Hypothalamus (tissue), 51 donors: Measurements from ENCODE around the gene GAREM1.
A peak's percentile ranks its signal among the peaks of the same experiment; 100 is the strongest.

Experiments
- DNase-seq, 51 donors: peaks; one replicate each; lab custom pipeline; 2025; lab: John Stamatoyannopoulos, UW

Gene GAREM1

DNA sequence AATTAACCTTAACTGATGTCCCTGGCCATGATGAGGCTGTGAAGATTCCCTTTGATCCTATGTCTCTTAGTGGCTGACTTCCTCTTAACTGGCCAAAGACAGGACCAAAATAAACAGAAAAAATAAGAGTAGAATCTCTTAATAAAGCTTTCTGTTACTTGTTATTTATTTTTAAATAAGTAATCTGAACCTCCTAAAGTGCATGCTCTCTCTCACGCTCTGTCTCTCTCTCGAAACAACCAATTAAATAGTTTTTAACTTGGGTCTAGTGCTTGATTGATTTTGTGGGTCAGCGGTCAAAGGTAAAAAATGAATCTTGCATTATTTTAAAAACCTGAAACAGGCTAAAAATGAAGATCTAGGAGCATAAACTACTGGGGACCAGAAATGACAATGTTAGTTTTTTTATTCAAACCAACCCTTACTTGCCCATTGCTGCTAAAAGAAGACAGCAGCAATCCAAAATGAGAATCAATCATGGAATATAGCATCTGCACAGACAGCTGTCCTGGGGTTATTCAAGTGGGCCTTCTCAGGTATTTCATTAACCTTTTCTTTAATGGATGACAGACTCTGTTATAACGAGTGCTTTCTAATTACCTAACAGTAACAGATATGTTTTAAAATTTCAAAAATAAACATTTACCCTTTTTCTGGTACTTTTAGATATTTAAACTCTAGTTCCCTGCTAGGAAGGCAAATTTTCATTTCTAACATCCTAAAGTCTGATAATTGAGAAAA, 11.2 kb downstream of the GAREM1 start:
- no peak for DNase-seq

DNA sequence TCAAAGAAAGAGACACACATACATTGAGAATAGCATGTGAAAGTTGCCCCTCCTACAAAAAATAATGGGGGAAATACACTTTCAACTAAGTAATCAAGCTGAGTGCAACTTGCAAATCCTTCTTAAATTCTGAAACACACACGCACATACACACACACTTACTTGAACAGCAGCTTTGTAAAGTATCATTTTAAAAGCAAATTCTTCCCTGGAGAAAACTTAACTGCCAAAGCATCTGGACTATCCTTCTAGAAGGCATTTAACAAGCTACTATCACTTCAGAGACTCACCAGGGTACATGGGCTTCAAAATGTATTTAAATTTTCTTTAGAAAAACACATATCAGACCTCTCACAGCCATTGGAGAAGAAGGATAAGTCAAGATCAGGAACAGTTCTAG, 15.3 kb downstream of the GAREM1 start:
- DNase-seq = no peak

DNA sequence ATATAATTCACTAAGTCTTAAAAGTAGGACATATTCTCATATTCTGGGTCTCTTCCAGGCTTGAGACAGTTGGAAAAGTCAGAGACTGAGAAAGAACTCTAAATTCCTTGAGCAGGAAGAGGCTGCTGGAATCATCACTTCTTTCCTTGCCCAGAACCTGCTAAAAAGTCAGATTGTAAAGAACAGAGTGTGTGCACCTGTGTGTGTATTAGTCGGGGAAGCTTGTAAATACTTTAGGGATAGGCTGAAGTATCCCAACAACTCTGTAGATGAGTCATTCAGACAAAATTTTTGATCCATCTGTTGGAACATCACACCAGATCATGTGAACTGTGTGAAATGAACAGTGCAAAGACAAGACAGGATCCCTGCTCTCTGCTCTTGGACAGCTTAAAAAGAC, 16.1 kb downstream of the GAREM1 start:
- no peak for DNase-seq

DNA sequence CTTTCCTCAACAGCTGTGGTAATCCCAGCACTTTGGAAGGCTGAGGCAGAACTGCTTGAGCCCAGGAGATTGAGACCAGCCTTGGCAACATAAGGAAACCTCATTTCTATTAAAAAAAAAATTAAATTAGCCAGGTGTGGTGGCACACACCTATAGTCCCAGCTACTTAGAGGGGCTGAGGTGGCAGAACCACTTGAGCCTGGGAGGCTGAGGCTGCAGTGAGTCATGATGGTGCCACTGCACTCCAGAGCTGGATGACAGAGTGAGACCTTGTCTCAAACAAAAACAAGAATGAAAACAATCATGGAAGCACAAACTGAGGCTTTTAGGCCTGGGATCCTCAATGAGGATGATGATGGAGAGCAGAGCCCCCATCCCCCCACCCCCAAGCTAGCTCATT, 19.8 kb downstream of the GAREM1 start:
- no peak for DNase-seq

DNA sequence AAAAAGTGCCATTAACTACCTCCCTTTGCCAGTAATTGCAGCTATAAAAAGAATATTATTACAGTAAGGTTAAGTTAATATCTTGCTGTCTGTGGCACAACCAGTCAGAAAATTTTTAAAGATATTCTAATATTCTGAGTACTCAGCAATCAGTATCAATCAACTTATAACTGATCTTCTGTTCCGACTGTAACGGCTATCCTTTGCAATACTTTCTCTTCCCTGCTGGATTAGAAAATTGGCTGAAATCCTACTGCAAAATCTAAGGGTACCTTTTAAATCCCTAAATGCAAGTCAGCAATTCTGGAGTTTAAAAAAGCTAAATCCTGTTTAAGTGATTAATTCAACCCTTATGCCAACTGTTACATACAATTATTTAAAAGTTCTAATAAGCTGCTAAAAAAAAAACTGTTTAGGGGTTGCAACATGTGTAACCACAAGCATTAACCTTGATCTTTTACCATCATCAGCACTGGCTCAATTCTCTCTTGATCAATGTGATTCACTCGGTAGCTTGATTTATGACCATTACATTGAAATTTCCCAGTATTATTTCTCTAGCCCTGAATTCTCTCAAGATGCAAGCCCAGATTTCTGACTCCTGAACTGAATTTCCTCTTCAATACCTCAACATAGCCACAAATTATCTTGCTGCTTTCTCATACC, 20.5 kb downstream of the GAREM1 start:
- DNase-seq = no peak

DNA sequence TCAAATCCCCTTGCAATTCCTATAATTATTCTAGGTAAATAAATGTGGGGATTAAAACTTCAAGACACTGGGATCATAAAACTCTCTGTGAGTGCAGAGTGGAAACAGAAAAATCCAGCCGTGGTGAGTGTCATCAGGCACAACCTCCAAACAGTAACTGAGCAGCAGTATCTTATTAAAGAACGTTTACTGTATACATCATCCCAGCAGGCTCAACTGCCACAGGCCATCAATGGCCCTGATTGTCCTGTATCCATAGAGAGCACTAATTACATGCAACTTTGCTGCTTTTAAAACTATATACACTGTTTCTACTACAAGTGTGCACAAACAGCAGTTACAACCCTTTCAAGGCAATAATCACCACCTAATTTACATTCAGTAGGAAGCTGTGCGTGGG, 23.9 kb downstream of the GAREM1 start:
- DNase-seq = peak in 1 of 51 donors; percentile 25

DNA sequence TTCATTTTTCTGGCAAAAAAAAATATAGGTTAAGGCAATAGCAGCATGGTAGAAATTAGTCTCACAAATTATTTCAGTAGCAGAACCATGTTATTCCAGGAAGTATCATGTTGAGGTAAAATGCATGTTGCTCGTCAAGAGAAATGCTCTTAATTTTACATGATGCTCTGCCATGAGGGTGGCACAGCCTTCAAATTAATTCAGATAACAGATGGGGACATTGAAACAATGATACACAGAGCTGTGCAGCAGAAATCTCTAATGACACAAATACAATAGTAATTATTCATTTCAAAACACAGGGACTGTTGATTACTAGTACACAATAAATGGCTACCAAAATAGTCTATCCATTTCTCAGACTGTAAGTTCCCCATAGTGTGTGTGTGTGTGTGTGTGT, 24.8 kb downstream of the GAREM1 start:
- DNase-seq = no peak

DNA sequence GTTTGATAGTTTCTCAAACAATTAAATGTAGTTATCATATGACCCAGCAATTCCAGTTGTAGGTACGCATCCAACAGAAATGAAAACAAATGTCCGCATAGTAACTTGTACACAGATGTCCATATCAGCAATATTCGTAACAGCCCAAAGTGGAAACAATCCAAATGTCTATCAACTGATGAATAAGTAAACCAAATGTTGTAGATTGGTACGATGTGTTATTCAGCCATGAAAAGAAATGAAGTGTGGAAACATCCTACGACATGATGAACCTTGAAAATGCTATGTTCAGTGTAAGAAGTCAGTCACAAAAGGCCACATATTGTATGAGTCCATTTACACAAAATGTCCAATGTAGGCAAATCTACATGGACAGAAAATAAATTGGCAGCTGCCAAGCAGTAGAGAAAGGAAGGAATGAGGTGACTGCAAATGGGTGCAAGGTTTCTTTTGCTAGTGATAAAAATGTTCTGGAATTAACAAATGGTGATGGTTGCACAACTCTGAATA, 26.9 kb downstream of the GAREM1 start:
- no peak for DNase-seq

DNA sequence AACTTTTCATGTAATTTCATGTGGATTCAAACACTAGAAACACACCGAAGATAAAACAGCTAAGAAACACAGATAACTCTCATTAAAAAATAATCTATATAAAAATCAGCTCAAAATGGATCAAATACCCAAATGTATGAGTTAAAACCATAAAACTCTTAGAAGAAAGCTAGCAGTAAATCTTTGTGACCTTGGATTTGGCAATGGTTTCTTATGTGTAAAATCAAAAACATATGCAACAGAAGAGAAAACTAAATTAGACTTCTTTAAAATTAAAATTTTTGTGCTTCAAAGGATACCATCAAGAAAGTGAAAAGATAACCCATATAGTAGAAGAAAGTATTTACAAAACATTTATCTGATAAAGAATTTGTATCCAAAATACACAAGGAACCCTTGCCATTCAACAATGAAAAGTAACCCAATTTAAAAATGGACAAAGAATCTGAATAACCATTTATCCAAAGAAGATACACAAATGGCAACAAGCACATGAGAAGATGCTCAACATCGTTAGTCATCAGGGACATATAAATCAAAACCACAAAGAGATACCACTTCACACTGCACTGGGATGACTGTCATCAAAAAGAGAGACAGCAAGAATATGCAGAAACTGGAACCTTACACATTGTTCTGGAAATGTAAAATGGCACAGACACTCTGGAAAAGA, 27.5 kb downstream of the GAREM1 start:
- no peak for DNase-seq

DNA sequence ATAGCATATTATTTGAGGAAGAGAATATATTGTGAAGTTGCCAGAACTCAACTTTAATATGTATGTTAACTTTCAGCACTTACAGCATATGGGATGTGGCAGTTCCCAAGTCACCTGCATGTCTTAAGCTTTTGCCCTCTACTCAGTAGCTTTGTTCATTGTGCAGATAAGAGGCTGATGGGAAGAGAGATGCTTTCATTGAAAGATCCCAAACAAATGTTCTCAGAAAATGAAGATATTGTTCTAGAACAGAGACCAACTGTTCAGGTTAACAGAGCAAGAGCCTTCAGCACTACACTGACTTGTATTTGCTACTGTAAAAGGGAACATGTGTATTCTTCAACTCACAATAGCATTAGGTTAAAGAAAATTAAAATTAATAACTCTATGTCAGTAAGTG, 28.1 kb downstream of the GAREM1 start:
- peak in 2 of 51 donors; percentile 31 to 56 for DNase-seq

DNA sequence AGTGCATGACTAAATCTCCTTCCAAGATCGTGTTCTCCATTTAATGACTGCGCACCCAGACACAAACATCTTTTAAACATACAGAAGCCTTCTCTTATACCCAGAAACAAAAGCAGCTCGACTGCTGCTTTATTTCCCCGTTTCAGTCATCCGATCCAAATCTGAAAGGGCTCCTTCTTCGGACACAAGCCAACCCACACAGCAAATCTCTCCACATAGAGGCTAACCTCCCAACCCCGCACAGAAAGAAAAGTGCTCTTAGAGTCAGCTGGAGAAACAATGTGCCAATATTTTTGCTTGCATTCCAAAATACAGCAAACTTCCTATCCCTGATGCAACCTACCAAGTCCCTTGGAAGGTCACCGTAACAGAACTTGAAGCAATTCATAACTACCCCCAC, 29.1 kb downstream of the GAREM1 start:
- peak in 9 of 51 donors; percentile 7 to 59 (median 23) for DNase-seq

DNA sequence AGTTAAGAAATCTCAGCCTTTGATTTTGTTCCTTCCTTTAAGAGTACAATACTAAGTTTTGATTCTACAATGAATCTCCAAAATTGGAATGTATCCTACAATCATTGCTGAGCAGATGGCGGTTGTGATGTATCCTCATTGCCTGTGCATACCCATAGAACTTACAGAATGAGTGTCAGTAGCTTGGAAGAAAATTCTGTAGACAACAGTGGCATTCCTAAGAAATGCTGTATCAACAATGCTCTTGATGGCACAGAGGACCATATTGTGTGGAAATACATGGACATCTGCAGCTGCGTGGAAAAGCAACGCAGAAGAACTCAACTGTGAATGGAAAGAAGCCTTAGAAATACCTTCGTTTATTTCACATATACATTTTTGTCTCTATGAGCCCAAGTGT, 30.2 kb downstream of the GAREM1 start:
- DNase-seq = no peak

DNA sequence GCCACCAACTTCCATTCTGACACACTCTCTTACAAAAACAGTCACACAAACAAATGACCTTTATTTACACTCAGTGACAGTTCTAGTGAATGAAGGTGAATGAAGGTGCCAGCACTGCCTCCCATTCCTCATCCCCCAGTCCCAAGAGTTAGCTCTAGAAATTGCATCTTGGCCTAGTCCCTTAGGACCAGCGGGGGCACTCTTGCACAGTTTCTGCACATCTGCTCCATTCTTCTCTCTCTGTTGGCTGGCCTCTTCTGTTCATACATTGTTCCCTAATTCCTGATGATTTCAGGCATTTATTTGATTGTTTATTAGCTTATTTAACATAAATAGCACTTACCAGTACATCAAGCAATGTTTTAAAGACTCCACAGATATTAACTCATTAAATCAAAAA, 30.9 kb downstream of the GAREM1 start:
- peak in 13 of 51 donors; percentile 5 to 50 (median 32) for DNase-seq

DNA sequence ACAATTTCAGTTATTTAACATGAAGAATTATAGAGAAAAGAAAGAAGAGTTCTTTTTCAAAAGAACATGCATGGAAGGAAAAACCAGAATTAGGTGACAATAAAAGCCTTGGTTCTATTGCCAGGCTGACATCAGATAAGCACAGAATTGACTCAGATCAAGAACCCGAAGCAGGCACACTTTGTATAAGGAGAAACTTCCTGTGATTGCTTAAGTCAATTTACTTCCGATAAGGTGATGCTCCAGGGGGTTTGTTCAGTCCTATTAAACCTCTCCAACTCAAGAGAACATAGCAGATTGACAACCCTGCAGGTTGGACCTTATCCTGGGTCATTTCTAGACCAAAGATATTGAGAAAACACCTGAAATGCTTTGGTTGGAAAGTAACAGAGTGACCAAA, 31.4 kb downstream of the GAREM1 start:
- no peak for DNase-seq

DNA sequence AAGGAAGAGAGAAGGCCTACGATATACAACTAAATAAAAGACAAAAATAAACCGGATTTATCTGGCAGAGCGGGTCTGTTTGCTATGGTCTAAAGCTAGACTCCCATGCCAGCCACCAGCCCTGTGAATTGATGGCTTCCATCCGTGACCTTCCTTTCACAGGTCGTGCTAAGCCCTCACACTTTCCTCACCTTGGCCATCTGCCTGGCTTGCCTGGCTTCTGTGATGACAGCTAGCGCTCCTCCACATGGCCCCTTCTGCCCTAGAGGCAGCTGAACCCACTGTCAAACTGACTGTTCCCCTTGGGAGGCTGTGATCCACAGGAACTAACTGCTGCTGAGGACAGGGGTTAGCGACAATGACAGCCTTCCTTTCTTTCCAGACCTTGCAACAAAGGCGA, 32.5 kb downstream of the GAREM1 start:
- DNase-seq = no peak

DNA sequence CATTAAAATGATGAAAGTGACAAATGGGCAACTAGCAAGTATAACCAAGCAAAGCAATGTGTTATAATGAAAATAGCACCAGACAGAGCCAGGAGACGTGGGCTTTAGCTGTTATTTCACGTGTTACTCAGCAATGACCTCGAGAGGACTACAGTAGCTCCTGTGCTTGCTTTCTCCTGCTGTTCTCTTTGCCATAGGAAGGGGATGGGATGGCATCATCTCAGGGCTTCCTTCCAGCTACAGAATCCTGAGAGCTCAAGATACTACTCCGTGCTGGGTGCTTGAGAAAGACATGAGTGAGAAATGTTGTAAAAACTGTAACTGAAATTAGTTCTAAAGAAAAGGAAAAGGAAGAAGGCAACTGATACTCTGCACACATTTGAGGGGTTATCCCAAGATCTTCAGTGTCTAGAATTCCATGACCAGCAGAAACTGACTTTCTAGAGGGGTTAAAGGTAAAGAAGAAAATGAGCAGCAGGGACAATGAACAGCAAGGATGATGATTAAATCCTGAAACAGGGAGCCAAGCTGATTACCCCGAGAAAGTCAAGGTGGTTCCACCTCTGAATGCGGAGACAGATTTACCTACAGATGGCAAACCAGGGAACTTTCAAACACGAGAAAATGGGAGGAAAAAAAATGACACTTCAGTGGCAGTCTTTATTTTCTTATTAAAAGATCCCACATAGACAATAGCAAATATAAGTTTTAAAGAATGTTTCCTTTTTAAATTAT, 33.4 kb downstream of the GAREM1 start:
- DNase-seq = no peak

DNA sequence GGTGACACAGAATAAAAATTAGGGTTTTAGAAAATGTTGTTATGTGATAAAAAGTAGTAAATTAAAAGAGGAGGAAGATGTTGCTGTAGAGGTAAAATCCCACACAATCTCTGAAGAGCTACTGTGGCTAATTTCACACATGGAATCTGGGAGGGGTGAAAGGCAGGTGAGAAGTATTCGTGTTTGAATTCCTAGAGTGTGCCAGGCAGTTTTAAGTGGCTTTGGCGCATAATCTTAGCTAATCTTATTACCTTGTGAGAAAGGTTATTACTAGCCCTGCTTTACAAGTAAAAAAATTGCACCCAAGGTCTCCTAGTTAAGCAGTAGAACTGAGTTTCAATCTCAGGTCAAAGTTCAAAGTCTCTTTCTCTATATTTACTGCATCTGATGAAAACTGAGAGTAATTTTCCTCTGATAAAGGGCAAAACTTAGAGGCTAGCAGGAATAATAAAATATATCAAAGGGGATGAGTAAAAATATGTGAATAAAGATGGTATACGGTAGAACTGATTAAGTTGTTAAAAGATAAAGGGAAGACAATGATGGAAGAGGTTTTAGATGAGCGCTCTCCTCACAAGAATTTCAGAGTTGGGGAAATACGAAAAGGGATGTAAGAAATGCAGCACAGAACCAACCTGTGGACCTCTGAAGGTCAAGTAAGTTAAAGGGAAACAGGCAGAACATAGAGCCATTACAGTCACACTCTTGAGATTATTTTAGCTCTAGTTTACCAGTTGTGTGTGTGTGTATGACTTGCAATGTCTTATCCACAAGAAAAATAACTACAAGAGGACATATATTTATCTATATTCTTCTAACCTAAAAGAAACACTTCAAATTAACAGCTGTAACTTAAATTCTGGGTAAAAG, 34.8 kb downstream of the GAREM1 start:
- no peak for DNase-seq

DNA sequence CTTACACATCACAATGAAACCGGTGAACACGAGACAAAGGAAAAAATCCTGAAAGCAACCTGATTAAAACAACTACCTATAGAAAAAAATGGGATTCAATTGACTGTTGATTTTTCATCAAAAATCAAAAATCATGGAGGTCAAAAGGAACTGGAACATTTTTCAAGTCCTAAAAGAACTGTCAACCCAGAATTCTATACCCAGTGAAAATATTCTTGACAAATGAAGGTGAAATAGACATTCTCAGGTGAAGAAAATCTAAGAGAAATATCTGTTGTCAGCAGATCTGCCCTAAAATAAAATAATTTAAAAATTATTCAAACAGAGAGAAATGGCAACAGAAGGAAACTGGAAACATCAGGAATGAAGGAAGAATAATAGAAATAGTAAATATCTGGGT, 38.9 kb downstream of the GAREM1 start:
- no peak for DNase-seq

DNA sequence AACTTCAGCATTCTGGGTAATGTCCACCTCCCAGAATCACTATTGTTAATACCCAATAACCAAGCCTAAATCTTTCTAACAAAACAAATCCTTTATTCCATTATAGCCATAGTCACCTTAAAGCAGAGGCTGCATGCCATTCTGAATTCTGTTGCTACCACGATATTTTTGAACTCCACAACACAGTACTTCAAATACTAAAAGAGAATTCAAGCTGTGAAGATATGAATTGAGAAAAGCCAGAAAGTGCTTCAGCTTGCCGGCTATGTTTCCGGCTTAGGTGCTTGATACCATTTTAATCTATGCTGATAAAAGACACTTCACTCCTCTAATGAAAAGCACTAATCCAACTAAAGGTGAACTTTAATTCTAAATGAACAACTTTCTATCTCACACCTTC, 41.3 kb downstream of the GAREM1 start:
- no peak for DNase-seq
